Stimulated activated CD8-positive, alpha-beta memory T cell treated with anti-CD3 and anti-CD28 coated beads, Interleukin-4, amount 100 ng/mL, for 24 hours (primary cell): ENCODE data around the gene MTMR4.
A peak's percentile ranks its signal among the peaks of the same experiment; 100 is the strongest.
"Not testable (repeated sequence)": the region's sequence is repeated elsewhere in the genome, so short reads cannot be mapped to it uniquely, and the experiment has no call there.

Experiments
- DNase-seq: peaks from one replicate; pipeline ENCODE4 v3.0.0-alpha.2; 2020; ENCODE audit warnings: low read depth

MTMR4 gene

DNA sequence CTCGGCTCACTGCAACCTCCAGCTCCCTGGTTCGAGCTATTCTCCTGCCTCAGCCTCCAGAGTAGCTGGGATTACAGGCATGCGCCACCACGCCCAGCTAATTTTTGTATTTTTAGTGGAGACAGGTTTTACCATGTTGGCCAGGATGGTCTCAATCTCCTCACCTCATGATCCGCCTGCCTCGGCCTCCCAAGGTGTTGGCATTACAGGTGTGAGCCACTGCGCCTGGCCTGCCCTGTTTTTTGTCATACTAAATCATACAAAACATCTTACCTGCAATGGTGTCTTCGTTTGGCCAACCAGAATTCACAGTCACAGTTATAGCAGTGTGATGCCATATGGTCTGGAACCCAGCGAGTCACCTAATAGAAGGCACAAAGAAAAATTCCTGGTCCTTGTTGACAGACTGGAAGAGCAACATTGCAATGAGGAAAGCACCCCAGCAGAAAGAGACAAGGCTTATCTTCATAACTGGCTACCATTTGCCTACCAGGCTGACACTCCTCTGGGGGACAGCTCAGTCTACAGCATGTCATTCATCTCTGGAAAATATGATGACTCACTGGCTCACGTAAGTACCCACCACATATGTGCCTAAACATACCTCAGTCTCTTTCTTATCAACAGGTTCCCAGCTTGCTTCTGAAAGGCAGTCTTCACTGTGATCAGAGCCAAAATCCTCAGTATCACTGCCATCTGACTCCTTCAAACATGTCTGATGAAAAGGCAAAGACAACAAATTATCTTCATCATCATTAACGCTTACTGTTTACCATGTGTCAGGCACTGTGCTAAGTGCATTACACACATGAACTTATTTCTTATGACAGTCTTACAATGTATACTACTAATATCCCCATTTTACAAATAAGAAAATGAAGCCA lies 22.0 kb downstream of the MTMR4 start:
- no peak for DNase-seq

DNA sequence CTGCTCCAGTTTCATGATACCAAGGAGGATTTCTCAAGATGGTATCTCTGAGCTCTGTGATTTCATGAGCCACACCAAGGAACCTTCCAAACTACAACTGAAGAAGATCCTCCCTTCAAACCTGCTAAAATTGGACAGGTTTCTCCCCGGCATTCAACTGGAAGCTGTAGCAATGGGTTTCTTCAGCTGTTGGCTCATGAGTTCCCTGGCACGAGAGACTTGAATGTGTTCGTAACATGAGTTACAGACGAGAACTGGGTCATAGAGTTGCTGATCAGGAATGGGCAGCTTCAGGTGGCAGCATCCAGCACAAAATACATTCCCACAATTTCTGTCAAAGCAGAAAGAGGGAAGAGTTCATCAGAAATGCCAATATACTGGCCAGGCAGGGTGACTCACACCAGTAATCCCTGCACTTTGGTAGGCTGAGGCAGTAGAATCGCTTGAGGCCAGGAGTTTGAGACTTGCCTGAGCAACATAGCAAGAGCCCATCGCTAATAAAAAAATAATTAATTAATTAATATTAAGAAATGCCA lies 22.9 kb downstream of the MTMR4 start:
- no peak for DNase-seq

DNA sequence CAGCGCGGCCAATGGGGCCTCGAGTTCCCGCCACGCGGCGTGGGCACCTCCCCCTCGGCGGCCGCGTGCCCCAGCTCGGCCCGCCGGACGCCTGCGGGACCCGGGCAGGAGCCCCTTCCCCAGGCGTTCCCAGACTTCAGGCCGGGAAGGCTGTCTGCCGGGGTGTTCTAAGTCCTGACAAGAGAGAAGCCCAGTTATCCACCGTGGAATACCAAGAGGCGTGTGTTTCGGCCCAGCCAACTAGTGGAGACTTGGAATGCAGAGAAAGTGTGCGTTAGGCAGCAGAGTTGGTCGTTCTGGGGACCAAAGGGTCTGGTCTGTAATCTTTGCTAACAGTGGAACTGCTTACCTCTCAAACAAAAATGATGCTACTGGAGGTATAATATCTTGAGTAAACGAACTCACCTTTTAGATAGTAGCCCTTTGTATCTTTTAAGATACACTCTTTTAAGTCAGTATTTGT lies 26.0 kb downstream of the MTMR4 start:
- DNase-seq, result no peak

DNA sequence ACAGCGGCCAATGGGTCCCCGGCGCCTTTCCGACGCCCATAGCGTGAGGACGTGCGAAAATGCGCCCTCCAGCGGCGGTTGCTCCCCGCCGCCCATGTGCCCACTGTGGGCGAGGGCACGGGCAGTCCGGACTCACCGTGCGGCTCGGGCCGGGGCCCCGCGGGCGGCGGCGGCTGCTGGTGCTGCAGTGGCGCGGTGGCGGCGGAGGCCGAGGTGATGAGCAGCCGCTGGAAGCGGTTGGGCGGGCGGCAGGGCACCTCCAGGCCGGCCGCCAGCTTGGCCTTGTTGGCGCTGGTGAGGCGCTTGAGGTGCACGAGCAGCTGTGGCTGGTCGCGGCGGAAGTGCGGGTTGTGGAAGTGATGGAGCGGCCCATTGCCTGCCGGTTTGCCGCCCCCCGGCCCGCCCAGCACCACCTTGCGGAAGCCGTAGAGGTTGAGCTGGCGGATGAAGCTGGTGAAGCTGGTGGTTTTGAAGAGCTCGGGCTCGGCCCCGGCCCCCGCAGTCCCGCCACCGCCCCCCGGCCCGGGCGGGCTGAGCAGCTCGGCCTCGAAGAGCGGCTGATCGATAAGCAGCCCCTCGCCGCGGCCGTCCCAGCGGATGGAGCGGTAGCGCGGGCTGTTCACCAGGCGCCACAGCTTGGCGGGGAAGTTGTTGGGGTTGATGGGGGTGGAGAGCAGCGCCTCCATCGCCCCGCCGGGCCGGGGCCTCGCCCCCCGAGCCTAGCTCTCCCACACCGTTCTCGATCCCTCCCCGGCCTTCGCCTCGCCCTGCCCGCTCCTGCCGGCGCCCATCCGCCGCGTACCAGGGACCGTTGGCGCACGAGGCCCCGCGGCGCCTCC lies 26.6 kb downstream of the MTMR4 start, which contains the start of gene HSF5:
TSS of gene HSF5 (minus strand) at position 820 of the 839 bp plus-strand sequence. CDS start at position 686, 134 bp downstream.
- DNase-seq, result peak; percentile 65

DNA sequence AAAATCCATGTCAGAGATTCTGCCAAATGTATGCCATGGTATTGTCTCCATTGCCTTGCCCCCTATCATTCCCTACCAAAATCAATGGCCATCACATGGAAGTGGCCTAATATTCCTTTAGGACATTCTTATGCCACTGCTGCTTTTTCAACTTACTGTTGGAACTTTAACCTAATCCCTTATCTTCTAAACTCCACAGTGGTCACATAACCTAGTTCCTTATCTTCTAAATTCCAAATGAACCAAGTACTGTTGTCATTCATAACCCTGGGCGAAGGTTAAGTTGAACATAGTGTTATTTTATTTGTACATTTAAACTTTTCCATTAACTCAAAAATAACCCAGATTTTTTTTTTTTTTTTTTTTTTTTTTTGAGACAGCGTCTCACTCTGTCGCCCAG lies 29.8 kb downstream of the MTMR4 start:
- DNase-seq, result no peak

DNA sequence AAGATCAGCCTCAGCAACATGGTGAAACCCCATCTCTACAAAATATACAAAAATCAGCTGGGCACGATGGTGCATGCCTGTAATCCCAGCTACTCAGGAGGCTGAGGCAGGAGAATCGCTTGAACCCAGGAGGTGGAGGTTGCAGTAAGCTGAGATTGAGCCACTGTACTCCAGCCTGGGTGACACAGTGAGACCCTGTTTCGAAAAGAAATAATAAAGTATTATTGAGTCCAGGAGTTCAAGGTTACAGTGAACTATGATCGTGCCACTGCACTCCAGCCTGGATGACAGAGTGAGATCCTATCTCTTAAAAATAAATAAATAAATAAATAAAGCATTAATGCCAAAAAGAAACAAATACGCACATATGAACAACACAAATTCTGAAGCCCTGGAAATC lies 32.6 kb downstream of the MTMR4 start:
- not testable (repeated sequence) for DNase-seq

DNA sequence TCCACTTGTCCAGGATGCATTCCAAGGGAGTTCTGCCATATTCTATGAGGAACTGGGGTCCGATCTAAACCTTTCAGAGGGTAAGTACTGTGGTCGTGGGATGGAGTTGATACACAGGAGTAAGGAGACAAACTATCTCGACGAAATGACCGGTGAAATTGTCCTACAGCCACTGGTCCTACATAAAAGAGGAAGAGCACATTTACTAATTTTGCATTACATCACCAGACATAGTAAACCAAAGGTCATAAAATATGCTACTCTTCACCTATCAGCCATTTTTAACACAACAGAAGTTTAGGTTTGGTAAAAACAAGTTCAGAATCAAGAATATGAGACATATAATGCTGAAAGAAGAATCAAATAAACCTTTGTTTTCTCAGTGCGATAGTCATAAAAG lies 34.3 kb downstream of the MTMR4 start:
- no peak for DNase-seq

DNA sequence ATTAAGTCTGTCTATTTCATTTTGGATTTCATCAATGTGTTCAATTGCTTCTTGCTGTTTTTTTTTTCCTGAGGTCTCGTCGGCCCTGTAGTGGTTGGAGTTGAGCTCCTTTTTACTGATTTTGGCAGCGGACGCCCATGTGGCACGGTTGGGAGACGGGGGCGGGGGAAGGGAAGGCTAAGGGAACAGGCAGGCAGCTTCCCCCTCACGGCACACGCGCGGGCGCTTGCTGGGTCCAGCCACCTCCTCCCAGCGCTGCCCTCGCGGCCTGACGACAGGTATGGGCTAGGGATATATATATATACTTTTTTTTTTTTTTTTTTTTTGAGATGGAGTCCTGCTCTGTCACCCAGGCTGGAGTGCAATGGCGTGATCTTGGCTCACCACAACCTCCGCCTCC lies 37.6 kb downstream of the MTMR4 start:
- no peak for DNase-seq

DNA sequence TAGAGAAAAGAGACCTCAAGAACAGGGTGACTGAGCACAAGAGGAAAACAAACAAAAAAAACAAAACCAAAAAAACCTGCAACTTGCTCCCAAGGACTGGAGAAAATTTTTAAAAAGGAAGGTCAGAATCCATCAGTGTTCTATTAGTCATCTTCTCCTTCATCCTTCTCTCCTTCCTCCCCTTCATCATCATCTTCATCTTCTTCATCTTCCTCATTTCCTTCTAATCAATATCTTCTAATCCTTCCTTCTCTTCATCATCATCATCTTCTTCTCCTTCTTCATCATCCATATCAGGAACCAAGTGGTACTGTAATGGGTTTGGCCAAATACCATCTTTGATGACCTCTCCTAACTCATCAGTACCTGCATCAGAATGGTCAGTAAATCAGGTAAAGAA lies 38.5 kb downstream of the MTMR4 start:
- no peak for DNase-seq

DNA sequence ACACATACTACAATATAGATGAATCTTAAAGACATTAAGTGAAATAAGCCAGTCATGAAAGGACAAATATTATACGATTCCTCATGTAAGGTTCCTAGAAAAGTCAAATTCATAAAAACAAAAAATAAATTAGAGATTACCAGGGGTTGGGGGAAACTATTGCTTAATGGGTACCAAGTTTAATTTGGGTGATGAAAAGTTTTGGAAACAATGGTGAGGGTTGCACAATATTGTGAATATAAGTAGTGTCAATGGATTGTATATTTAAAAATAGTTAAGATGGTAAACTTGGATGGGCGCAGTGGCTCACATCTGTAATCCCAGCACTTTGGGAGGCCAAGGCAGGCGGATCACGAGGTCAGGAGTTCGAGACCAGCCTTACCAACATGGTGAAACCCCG lies 44.1 kb downstream of the MTMR4 start:
- no peak for DNase-seq

DNA sequence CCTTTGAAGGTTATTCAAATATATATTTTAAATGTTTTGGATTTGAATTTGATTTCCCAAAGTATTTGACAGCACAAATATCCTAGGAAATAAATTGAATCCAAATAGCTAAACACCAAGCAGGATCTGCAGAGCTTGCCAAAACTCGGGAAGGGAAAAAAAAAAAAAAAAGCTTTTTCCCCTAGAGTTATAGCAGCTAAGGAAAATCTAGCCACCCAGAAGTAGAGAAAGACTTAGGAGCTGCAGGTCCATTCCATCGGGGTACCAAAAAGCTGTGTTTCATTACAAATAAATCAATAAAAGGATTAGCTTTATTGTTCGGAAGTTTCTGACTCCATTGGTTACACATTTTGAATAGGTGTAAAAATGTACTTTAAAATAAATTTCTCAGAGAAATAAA lies 45.5 kb downstream of the MTMR4 start:
- no peak for DNase-seq

DNA sequence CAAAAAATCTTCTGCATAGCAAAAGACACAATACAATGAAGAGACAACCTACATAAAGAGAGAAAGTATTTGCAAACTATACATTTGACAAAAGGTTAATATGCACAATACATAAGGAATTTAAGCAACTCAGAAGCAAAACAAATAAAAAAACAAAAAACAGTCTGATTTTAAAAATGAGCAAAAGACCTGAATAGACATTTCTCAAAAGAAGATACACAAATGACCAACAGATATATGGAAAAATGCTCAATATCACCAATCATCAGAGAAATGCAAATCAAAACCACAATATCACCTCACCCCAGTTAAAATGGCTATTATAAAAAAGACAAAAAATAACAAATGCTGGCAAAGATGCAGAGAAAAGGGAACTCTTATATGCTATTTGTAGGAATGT lies 58.9 kb downstream of the MTMR4 start:
- no peak for DNase-seq

DNA sequence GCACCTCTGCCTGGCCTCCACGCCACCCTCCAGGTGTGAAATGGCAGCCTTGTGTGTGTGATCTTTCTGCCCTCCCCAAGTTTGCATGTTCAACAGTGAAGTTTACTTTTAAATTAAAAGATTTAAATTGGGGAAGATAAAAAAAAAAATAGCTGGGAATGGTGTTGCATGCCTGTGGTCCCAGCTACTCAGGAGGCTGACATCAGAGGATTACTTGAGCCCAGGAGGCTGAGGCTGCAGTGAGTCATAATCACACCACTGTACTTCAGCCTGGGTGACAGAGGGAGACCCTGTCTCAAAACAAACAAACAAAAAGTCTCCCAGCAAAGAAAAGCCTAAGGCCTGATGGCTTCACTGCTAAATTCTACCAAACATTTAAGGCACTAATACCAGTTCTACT lies 61.7 kb downstream of the MTMR4 start:
- DNase-seq, result no peak

DNA sequence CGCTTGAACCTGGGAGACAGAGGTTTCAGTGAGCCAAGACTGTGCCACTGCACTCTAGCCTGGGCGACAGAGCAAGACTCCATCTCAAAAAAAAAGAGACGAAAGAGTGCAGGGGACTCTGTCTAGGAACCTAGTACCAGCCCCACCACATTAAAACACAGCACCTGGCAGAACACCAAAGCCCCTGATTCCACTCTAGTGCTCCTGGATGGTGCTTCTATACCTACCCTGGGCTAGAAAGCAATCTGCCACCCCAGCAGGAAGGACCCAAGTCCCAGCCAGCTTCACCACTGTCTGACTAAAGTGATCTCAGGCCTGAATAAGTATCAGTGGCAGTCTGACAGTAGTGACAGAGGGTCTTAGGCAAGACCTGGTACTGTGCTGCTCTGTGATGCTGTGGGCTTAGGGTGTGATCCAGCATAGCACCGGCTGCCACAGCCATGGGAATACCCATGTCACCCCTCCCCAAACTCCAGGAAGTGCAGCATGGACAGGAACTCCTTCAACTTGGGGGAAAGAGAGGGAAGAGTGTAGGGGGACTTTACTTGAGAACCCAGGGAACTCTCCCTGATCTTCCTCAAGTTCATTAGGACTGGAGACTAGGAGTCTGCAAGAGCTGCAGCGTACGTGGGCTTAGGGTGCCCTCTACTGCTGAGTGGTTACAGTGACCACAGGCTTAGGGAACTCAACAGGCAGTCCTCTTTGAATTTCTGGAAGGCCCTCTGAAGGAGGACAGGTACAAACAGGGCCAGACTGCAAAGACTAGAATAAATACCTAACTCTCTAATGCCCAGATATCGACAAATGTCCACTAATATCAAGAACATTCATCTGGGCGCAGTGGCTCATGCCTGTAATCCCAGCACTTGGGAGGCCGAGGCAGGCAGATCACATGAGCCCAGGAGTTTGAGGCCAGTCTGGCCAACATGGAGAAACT lies 67.1 kb downstream of the MTMR4 start:
- peak; percentile 41 for DNase-seq

DNA sequence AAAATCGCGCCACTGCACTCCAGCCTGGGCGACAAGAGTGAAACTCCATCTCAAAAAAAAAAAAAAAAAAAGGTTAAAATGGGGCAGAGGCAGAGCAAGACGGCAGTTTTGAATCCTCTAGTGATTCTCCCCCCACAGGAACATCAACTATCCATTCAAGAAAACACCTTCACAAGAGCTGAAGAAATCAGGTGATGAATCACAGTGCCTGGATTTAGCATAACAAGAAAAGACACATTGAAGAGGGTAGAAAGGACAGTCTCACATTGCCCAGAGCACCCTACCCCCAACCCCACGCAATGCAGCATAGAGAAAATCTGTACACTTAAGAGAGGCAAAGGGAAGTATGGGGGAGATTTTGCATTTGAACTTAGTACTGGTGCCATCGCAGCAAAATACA lies 68.4 kb downstream of the MTMR4 start:
- no peak for DNase-seq
